ENCODE data around the gene PACS2. TPM values are rescaled to one million over a fixed set of nuclear protein-coding genes. Genes with fewer than 3 reads are reported as not detected.

PACS2 gene
- total RNA-seq, 2 experiments from 2014 or later, result 57.7 to 61.5 TPM

DNA sequence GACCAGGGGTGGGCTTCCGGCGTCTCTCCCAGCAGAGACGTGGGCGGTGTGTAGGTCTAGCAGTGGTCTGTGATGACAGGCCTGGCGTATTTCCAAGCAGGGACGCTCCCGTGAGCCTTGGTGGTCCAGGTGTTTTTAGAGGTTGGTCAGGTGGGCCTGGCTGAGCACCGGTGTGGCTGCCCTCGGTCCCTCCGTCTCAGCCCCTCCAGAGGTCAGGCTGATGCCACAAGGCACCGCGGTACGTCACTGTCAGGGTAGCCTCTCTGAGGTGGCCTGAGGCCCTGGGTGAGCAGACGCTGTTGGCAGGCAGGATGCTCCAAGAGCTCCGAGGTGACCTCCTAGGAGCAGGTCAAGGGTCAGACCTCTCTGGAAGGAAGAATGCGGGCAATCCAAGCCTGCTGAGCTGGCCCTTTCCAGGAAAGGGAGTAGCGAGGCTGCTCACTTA lies 118.6 kb downstream of the PACS2 start:
- Histone ChIP-seq H3K4me1 (ENCODE audit: insufficient read depth, low read length) (peaks cover 7% of the 10 kb centered on the region), H3K27me3 (ENCODE audit: control insufficient read depth in 1 of 2, insufficient read depth in 2 of 2, low read length in 2 of 2) (no peaks in the 10 kb centered on the region), H3K36me3 (ENCODE audit: insufficient read depth, low read length) (peaks cover 7% of the 10 kb centered on the region), H3K27ac (ENCODE audit: low read depth in 1 of 2, low read length in 2 of 2) (no peak overlapping the region), H3K9me3 (ENCODE audit: control insufficient read depth in 1 of 2, insufficient read depth in 1 of 2, low read length in 2 of 2) (peaks cover 0 to 5% of the 10 kb centered on the region in 2 experiments), H3K4me3 (ENCODE audit: low read length) (no peak overlapping the region)
- Mint-ChIP-seq H3K4me3 (no peak overlapping the region), H3K27ac (no peak overlapping the region), H3K36me3 (ENCODE audit: low read depth) (peaks cover 22% of the 10 kb centered on the region), H3K9me3 (no peaks in the 10 kb centered on the region), H3K4me1 (ENCODE audit: low read depth) (peaks cover 15% of the 10 kb centered on the region), H3K27me3 (no peaks in the 10 kb centered on the region)
- ATAC-seq (ENCODE audit: poor library complexity) (no peak), DNase-seq (no peak)
- ChIA-PET POLR2A (no interaction called here), CTCF (no interaction called here)
- intact Hi-C loops (cut with DNase I, micrococcal nuclease), result loop anchor here in 1 of 2 experiments (5.0 kb wide), 1 partner anchor 84 kb away; no protein-coding TSS in a partner anchor
- no peak for TF ChIP-seq CTCF (IDR thresholded peaks at IDR 0.05)

DNA sequence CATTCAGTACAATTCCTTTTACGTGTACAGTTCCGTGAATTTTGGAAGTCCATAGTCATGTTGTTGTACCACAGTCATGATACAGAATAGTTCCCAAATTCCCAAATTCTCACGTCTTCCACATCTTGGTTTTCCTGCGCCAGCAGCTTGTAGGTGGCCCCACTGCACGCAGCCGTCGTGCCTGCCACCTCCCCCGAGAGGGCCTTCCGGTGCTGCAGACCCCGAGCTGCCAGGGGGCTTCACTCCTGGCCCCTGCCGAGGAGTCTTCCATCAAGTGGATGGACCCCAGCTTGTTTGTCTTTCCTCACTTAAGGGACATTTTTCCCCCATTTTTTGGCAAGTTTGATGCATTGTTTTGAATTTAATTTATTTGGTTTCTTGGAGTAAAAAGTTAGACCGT lies 121.9 kb downstream of the PACS2 start:
- no peak for DNase-seq
- Histone ChIP-seq H3K36me3 (ENCODE audit: insufficient read depth, low read length) (peaks cover 8% of the 10 kb centered on the region), H3K9me3 (ENCODE audit: control insufficient read depth in 1 of 2, insufficient read depth in 1 of 2, low read length in 2 of 2) (peaks cover 0 to 4% of the 10 kb centered on the region in 2 experiments), H3K27me3 (ENCODE audit: control insufficient read depth in 1 of 2, insufficient read depth in 2 of 2, low read length in 2 of 2) (no peaks in the 10 kb centered on the region), H3K4me3 (ENCODE audit: low read length) (no peak overlapping the region), H3K4me1 (ENCODE audit: insufficient read depth, low read length) (peaks cover 13% of the 10 kb centered on the region), H3K27ac (ENCODE audit: low read depth in 1 of 2, low read length in 2 of 2) (no peak overlapping the region)
- no peak overlapping the region for H3K4me3 Mint-ChIP-seq
- ChIA-PET CTCF (no interaction called here), POLR2A (interaction anchor here (0.6 kb wide), 1 partner anchor 120 kb away, joined by 3 read pairs; no protein-coding TSS in a partner anchor)
- H3K4me1 Mint-ChIP-seq (ENCODE audit: low read depth), result peaks cover 15% of the 10 kb centered on the region
- intact Hi-C loops (cut with DNase I, micrococcal nuclease), result no loop called here
- H3K27me3 Mint-ChIP-seq, result no peaks in the 10 kb centered on the region
- H3K9me3 Mint-ChIP-seq, result no peaks in the 10 kb centered on the region
- no peak overlapping the region for H3K27ac Mint-ChIP-seq
- TF ChIP-seq CTCF (IDR thresholded peaks at IDR 0.05), result no peak
- no peaks in the 10 kb centered on the region for H3K36me3 Mint-ChIP-seq (ENCODE audit: low read depth)
- ATAC-seq (ENCODE audit: poor library complexity), result no peak

- H3K4me1 Mint-ChIP-seq (ENCODE audit: low read depth), result peaks cover 15% of the 10 kb centered on the region
Observed at GRCh38 chr14:105436891-105437722, 122.6 kb downstream of the PACS2 start.

More at GRCh38 chr14:105436891-105437722, 122.6 kb downstream of the PACS2 start:
- intact Hi-C loops (cut with DNase I, micrococcal nuclease), result no loop called here
- H3K4me1 ChIP-seq (ENCODE audit: insufficient read depth, low read length), result peaks cover 13% of the 10 kb centered on the region
- no peak for DNase-seq
- CTCF ChIA-PET, result no interaction called here
- no peak overlapping the region for H3K27ac ChIP-seq (ENCODE audit: low read depth in 1 of 2, low read length in 2 of 2)
- H3K4me3 ChIP-seq (ENCODE audit: low read length), result no peak overlapping the region
- no peak for ATAC-seq (ENCODE audit: poor library complexity)
- H3K27ac Mint-ChIP-seq, result no peak overlapping the region
- no peak for TF ChIP-seq CTCF (IDR thresholded peaks at IDR 0.05)
- H3K36me3 ChIP-seq (ENCODE audit: insufficient read depth, low read length), result peaks cover 8% of the 10 kb centered on the region
- H3K36me3 Mint-ChIP-seq (ENCODE audit: low read depth), result peaks cover 5% of the 10 kb centered on the region
- no peaks in the 10 kb centered on the region for H3K9me3 ChIP-seq (ENCODE audit: control insufficient read depth in 1 of 2, insufficient read depth in 1 of 2, low read length in 2 of 2)
- no peaks in the 10 kb centered on the region for H3K27me3 ChIP-seq (ENCODE audit: control insufficient read depth in 1 of 2, insufficient read depth in 2 of 2, low read length in 2 of 2)
- POLR2A ChIA-PET, result interaction anchor here (0.6 kb wide), 1 partner anchor 120 kb away, joined by 3 read pairs; no protein-coding TSS in a partner anchor
- H3K4me3 Mint-ChIP-seq, result no peak overlapping the region
- H3K9me3 Mint-ChIP-seq, result no peaks in the 10 kb centered on the region
- no peaks in the 10 kb centered on the region for H3K27me3 Mint-ChIP-seq

Data from CD4-positive, alpha-beta T cell (primary cell).